Stomach (tissue), 4 donors: ENCODE results near the gene EML4.
A peak's percentile ranks its signal among the peaks of the same experiment; 100 is the strongest.

Experiments used
- POLR2A ChIP-seq, 4 donors: fragments of 450-650 bp; IDR thresholded peaks; one replicate each; pipeline ENCODE4 v1.6.1; 2016; ENCODE audit warnings: antibody characterized with exemption in 4 of 4, control low read depth in 2 of 4, mild to moderate bottlenecking in 1 of 4, moderate library complexity in 1 of 4
- POLR2AphosphoS5 ChIP-seq, 3 donors: sonication (generic); formaldehyde crosslinking; IDR thresholded peaks; one replicate each; pipeline ENCODE4 v1.6.1; 2016; ENCODE audit warnings: antibody characterized with exemption in 3 of 3
- TF ChIP-seq, protein P1 (sequence below), 7 experiments: fragments of 450-650 bp in 4 of 7; fragments of 200-600 bp in 3 of 7; sonication (generic) in 3 of 7; IDR thresholded peaks; one replicate each; pipeline ENCODE4 v1.5.1; 2016 to 2019; ENCODE audit warnings: antibody characterized with exemption in 7 of 7, control low read depth in 2 of 7, mild to moderate bottlenecking in 1 of 7

DNA sequence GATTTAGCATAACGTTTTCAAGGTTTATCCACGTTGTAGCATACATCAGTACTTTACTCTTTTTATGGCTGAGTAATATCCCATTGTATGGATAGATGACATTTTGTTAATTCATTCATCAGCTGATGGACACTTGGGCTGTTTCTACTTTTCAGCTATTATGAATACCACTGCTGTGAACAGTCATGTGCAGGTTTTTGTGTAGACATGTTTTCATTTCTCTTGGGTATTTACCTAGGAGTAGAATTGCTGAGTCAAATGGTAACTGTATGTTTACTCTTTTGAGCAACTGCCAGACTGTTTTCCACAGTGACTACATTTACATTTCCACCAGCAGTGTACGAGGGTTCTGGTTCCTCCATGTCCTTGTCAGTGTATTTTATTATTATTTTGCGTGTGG is 158.0 kb downstream of the EML4 start:
- TF ChIP-seq POLR2A (IDR thresholded peaks at IDR 0.05) (no peak), POLR2AphosphoS5 (IDR thresholded peaks at IDR 0.05) (peak in 2 of 3 donors; percentile 18 to 37)
- TF ChIP-seq, protein P1, sequence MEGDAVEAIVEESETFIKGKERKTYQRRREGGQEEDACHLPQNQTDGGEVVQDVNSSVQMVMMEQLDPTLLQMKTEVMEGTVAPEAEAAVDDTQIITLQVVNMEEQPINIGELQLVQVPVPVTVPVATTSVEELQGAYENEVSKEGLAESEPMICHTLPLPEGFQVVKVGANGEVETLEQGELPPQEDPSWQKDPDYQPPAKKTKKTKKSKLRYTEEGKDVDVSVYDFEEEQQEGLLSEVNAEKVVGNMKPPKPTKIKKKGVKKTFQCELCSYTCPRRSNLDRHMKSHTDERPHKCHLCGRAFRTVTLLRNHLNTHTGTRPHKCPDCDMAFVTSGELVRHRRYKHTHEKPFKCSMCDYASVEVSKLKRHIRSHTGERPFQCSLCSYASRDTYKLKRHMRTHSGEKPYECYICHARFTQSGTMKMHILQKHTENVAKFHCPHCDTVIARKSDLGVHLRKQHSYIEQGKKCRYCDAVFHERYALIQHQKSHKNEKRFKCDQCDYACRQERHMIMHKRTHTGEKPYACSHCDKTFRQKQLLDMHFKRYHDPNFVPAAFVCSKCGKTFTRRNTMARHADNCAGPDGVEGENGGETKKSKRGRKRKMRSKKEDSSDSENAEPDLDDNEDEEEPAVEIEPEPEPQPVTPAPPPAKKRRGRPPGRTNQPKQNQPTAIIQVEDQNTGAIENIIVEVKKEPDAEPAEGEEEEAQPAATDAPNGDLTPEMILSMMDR (IDR thresholded peaks at IDR 0.05): no peak
